Smooth muscle cell (in vitro differentiated cells): ENCODE data around the gene PRKCB. TPM values are rescaled to one million over a fixed set of nuclear protein-coding genes. Genes with fewer than 3 reads are reported as not detected.
A peak's percentile ranks its signal among the peaks of the same experiment; 100 is the strongest.

Source experiments
- DNase-seq: peaks from one replicate; lab custom pipeline; 2025; ENCODE audit not compliant: unreplicated experiment; lab: John Stamatoyannopoulos, UW
- H2AFZ ChIP-seq: fragments of 200-600 bp; sonication (generic); 2 replicates; pipeline ENCODE4 v1.6.0; 2016; ENCODE audit warnings: antibody characterized with exemption, low read depth, mild to moderate bottlenecking
- H3F3A ChIP-seq: fragments of 200-600 bp; sonication (generic); 2 replicates; pipeline ENCODE4 v1.6.0; 2017; ENCODE audit warnings: antibody characterized with exemption, low read depth
- H3K27ac ChIP-seq: fragments of 200-600 bp; sonication (generic); 2 replicates; pipeline ENCODE4 v1.5.1; 2016; ENCODE audit warnings: low read depth, mild to moderate bottlenecking
- H3K27me3 ChIP-seq: fragments of 200-600 bp; sonication (generic); 2 replicates; pipeline ENCODE4 v1.6.1; 2016; ENCODE audit warnings: low read depth, mild to moderate bottlenecking
- H3K36me3 ChIP-seq: fragments of 200-600 bp; sonication (generic); 2 replicates; pipeline ENCODE4 v1.5.1; 2016; ENCODE audit warnings: low read depth
- H3K4me1 ChIP-seq: fragments of 200-600 bp; sonication (generic); 2 replicates; pipeline ENCODE4 v1.5.1; 2016; ENCODE audit warnings: low read depth
- H3K4me2 ChIP-seq: fragments of 200-600 bp; sonication (generic); 2 replicates; pipeline ENCODE4 v1.6.0; 2016; ENCODE audit warnings: mild to moderate bottlenecking
- H3K4me3 ChIP-seq: fragments of 200-600 bp; sonication (generic); 2 replicates; pipeline ENCODE4 v1.5.1; 2016; ENCODE audit warnings: mild to moderate bottlenecking
- H3K79me2 ChIP-seq: fragments of 200-600 bp; sonication (generic); 2 replicates; pipeline ENCODE4 v1.6.0; 2016; ENCODE audit warnings: low read depth, mild to moderate bottlenecking
- H3K9ac ChIP-seq: fragments of 200-600 bp; sonication (generic); 2 replicates; pipeline ENCODE4 v1.6.0; 2016; ENCODE audit warnings: low read depth
- H3K9me3 ChIP-seq: fragments of 200-600 bp; sonication (generic); replicated peaks from 2 replicates; pipeline ENCODE4 v1.5.1; 2016; ENCODE audit warnings: low read depth
- H4K20me1 ChIP-seq: fragments of 200-600 bp; sonication (generic); 2 replicates; pipeline ENCODE4 v1.6.0; 2016; ENCODE audit warnings: low read depth
- CTCF ChIP-seq: fragments of 200-600 bp; sonication (generic); IDR thresholded peaks from 2 replicates; pipeline ENCODE4 v1.5.1; 2017; ENCODE audit warnings: borderline replicate concordance, mild to moderate bottlenecking, antibody characterized with exemption; ENCODE audit not compliant: insufficient read depth, poor library complexity, severe bottlenecking
- WGBS: methylation state at CpG from one replicate; pipeline ENCODE4 v1.1.7; 2016; ENCODE audit warnings: low lambda C conversion rate; 5-methylcytosine and 5-hydroxymethylcytosine counted together
- polyA plus RNA-seq: library from polyadenylated mRNA; unstranded; fragments of >200 nt; fragmentation: Nextera tagmentation; extraction: Ambion mirVana; gene quantifications from 2 replicates; pipeline ENCODE4 v1.2.1, GENCODE V29; 2016
- total RNA-seq: library from RNA; depleted of rRNA; stranded (reverse); fragments of >200 nt; gene quantifications from 2 replicates; pipeline ENCODE4 v1.2.3, GENCODE V29; 2014

The PRKCB gene
- total and polyA plus RNA-seq, 2 experiments from 2014 or later, result 0.36 TPM; not detected in 1

GRCh38 chr16:24253192-24253591 is 417.4 kb downstream of the PRKCB start:
- DNase-seq, result no peak
- Histone ChIP-seq H2AFZ (no peak overlapping the region), H3K27me3 (peaks cover 58% of the 10 kb centered on the region), H4K20me1 (no peaks in the 10 kb centered on the region), H3K4me3 (no peak overlapping the region), H3K79me2 (no peaks in the 10 kb centered on the region), H3K4me2 (no peak overlapping the region), H3K9ac (no peak overlapping the region), H3K27ac (no peak overlapping the region), H3K36me3 (no peaks in the 10 kb centered on the region), H3F3A (no peaks in the 10 kb centered on the region), H3K4me1 (no peaks in the 10 kb centered on the region), H3K9me3 (no peaks in the 10 kb centered on the region)
- WGBS, result 14% methylated on average over 7 of the region's 7 CpGs
- peak; percentile 74 for TF ChIP-seq CTCF

- Histone ChIP-seq H3K79me2 (no peaks in the 10 kb centered on the region), H4K20me1 (no peaks in the 10 kb centered on the region), H3K36me3 (no peaks in the 10 kb centered on the region), H3K4me3 (no peak within 1 kb of the TSS), H3K27ac (no peak within 1 kb of the TSS), H3K27me3 (peaks cover 45% of the 10 kb centered on the region), H2AFZ (no peak within 1 kb of the TSS), H3F3A (no peaks in the 10 kb centered on the region), H3K9ac (no peak within 1 kb of the TSS), H3K9me3 (no peaks in the 10 kb centered on the region), H3K4me2 (no peak within 1 kb of the TSS), H3K4me1 (no peaks in the 10 kb centered on the region)
- no peak for TF ChIP-seq CTCF
- 8% methylated on average over 51 of the region's 54 CpGs for WGBS
- peak; percentile 15 for DNase-seq
These were observed 419.9 kb downstream of the PRKCB start, which contains the start of gene CACNG3 for GRCh38 chr16:24255456-24256371. Gene CACNG3, plus strand, starts transcription at chr16:24256335. Its CDS starts 420 bp downstream, at chr16:24256755.

- Histone ChIP-seq H2AFZ (no peak overlapping the region), H3K27ac (no peak overlapping the region), H4K20me1 (no peaks in the 10 kb centered on the region), H3K4me1 (no peaks in the 10 kb centered on the region), H3K79me2 (no peaks in the 10 kb centered on the region), H3K4me2 (no peak overlapping the region), H3K36me3 (no peaks in the 10 kb centered on the region), H3K4me3 (no peak overlapping the region), H3K27me3 (peaks cover 51% of the 10 kb centered on the region), H3K9me3 (no peaks in the 10 kb centered on the region), H3K9ac (no peak overlapping the region), H3F3A (no peaks in the 10 kb centered on the region)
- no peak for TF ChIP-seq CTCF
- WGBS, result 61% methylated on average over 5 of the region's 5 CpGs
- DNase-seq, result no peak
These were observed 422.2 kb downstream of the PRKCB start for GRCh38 chr16:24257958-24258357.
